Esophagus squamous epithelium (tissue), 5 donors: Measurements from ENCODE around the gene SSTR3. TPM values are rescaled to one million over a fixed set of nuclear protein-coding genes. Genes with fewer than 3 reads are reported as not detected.

Experiments
- DNase-seq: peaks from one replicate; lab custom pipeline; 2025; lab: John Stamatoyannopoulos, UW
- H3K27ac ChIP-seq, 4 donors: fragments of 200-600 bp; sonication (generic); one replicate each; pipeline ENCODE4 v1.5.1; 2016 to 2019; ENCODE audit warnings: mild to moderate bottlenecking in 1 of 4
- H3K27me3 ChIP-seq, 4 donors: fragments of 200-600 bp; sonication (generic); 1 replicate in 3 of 4; 2 replicates in 1 of 4; pipeline versions ENCODE4 v1.5.1 to v1.6.0; 2017 to 2021; ENCODE audit warnings: antibody characterized with exemption in 1 of 4
- H3K36me3 ChIP-seq, 3 donors: fragments of 200-600 bp; sonication (generic); one replicate each; pipeline ENCODE4 v1.5.1; 2016 to 2019
- H3K4me1 ChIP-seq, 3 donors: fragments of 200-600 bp; sonication (generic); one replicate each; pipeline ENCODE4 v1.5.1; 2017 to 2019
- H3K4me3 ChIP-seq, 4 donors: fragments of 200-600 bp; sonication (generic); 1 replicate in 3 of 4; 2 replicates in 1 of 4; pipeline ENCODE4 v1.5.1; 2016 to 2019; ENCODE audit warnings: mild to moderate bottlenecking in 2 of 4, moderate library complexity in 1 of 4
- H3K9me3 ChIP-seq, 3 donors: fragments of 200-600 bp; sonication (generic); one replicate each; pipeline ENCODE4 v1.5.1; 2016 to 2019
- POLR2A ChIP-seq, 4 donors: fragments of 450-650 bp; IDR thresholded peaks; one replicate each; pipeline ENCODE4 v1.6.1; 2017; ENCODE audit warnings: antibody characterized with exemption in 4 of 4, mild to moderate bottlenecking in 4 of 4, moderate library complexity in 3 of 4
- WGBS, 2 donors: methylation state at CpG; one replicate each; pipeline ENCODE4 v1.1.5; 2018; 5-methylcytosine and 5-hydroxymethylcytosine counted together
- intact Hi-C: fragments of 100-400 bp; cut with DNase I; formaldehyde crosslinking; loops from one replicate; pipeline ENCODE4 v1.15.0; 2022
- total RNA-seq, 4 donors: library from RNA; depleted of rRNA; stranded (reverse); fragments of >200 nt; gene quantifications; one replicate each; pipeline ENCODE4 v1.1.0, GENCODE V29; 2016
- TF ChIP-seq, protein P1 (sequence below), 6 experiments: fragments of 450-650 bp in 4 of 6; fragments of 200-600 bp in 2 of 6; sonication (generic) in 2 of 6; IDR thresholded peaks; one replicate each; pipeline ENCODE4 v1.5.1; 2016 to 2019; ENCODE audit warnings: antibody characterized with exemption in 6 of 6, mild to moderate bottlenecking in 4 of 6, moderate library complexity in 4 of 6
- donor health status: DM: yes; HTN: yes; CAD: no.

The SSTR3 gene
- total RNA-seq, 4 donors from 2014 or later: not detected

DNA sequence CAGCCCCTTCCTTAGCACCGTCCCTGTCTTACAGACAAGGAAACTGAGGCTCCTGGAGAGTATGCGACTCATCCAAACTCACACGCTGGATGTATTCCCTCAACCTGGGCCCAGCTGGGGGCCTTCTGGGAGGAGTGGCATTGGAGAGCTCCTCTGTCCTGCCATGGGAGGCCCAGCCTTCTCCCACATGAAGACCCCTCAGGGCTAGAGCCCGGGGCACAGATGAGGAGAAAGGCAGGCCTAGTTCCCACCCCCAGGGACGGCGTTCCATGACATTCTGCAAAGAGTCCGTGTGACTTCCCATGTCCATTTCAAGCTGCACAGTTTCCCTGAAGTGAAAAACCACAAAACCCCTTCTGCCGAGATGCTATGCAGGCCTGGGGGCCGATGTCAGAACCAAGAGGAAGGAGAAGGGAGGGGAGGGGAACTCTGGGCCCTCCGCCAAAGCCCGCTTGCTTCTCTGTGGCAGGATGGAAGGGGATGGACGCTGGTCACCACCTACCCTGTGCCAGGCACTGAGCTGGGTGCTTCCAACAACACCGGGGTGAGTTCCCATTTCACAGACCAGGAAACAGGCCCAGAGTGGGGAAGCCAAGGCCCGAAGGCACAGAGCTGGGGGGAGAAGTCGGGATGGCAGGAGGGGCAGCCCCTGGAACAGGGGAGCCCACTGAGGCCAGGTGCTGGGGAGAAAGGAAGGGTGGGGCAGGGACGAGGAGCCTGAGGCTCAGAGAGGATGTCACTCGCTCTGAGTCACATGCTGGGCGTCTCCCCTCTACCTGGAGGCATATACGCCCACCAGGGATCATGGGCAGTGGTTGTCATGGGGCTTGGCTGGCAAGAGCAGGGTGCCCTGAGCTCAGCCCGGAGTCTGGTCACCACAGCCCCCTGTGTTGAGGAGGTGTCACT, 16.1 kb upstream of the SSTR3 start:
- Histone ChIP-seq H3K27me3 (peaks cover 0 to 17% (median 0%) of the 10 kb centered on the region in 4 donors), H3K36me3 (no peaks in the 10 kb centered on the region), H3K4me1 (peaks cover 13 to 46% (median 15%) of the 10 kb centered on the region in 3 donors), H3K9me3 (no peaks in the 10 kb centered on the region), H3K4me3 (no peak overlapping the region), H3K27ac (peak overlapping the region in 3 of 4 donors; percentile 28 to 84 (median 74))
- DNase-seq: no peak
- TF ChIP-seq POLR2A (IDR thresholded peaks at IDR 0.05): no peak
- TF ChIP-seq, protein P1, sequence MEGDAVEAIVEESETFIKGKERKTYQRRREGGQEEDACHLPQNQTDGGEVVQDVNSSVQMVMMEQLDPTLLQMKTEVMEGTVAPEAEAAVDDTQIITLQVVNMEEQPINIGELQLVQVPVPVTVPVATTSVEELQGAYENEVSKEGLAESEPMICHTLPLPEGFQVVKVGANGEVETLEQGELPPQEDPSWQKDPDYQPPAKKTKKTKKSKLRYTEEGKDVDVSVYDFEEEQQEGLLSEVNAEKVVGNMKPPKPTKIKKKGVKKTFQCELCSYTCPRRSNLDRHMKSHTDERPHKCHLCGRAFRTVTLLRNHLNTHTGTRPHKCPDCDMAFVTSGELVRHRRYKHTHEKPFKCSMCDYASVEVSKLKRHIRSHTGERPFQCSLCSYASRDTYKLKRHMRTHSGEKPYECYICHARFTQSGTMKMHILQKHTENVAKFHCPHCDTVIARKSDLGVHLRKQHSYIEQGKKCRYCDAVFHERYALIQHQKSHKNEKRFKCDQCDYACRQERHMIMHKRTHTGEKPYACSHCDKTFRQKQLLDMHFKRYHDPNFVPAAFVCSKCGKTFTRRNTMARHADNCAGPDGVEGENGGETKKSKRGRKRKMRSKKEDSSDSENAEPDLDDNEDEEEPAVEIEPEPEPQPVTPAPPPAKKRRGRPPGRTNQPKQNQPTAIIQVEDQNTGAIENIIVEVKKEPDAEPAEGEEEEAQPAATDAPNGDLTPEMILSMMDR (IDR thresholded peaks at IDR 0.05): no peak
- intact Hi-C loops: no loop called here
- 44 to 50% methylated on average over 5 to 15 of the region's 20 CpGs for WGBS, 2 donors

DNA sequence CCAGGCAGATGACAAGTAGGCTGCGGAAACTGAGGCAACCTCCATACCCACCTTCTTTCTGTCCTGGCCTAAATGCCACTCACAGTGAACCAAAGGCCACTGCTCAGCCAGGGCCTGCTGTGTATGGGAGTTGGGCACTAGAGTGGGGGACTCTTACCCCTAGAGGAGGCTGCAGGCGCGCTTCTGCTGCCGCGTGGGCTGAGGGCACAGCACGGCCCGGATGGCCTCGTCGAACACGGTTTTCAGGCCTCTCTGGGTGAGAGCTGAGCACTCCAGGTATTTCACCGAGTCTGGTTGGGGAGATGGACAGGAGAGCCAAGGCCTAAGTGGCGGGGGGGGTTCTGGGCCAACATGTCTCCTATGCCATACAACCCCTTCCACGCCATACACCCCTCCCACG, 14.2 kb upstream of the SSTR3 start:
- 40 to 100% methylated on average over 2 to 4 of the region's 14 CpGs for WGBS, 2 donors
- H3K36me3 ChIP-seq: no peaks in the 10 kb centered on the region
- H3K27ac ChIP-seq: no peak overlapping the region
- peaks cover 0 to 8% (median 0%) of the 10 kb centered on the region in 4 donors for H3K27me3 ChIP-seq
- H3K4me3 ChIP-seq: no peak overlapping the region
- peaks cover 13 to 45% (median 15%) of the 10 kb centered on the region in 3 donors for H3K4me1 ChIP-seq
- no peak for DNase-seq
- no peaks in the 10 kb centered on the region for H3K9me3 ChIP-seq
- intact Hi-C loops: no loop called here
- TF ChIP-seq, protein P1 (IDR thresholded peaks at IDR 0.05): no peak
- no peak for TF ChIP-seq POLR2A (IDR thresholded peaks at IDR 0.05)

DNA sequence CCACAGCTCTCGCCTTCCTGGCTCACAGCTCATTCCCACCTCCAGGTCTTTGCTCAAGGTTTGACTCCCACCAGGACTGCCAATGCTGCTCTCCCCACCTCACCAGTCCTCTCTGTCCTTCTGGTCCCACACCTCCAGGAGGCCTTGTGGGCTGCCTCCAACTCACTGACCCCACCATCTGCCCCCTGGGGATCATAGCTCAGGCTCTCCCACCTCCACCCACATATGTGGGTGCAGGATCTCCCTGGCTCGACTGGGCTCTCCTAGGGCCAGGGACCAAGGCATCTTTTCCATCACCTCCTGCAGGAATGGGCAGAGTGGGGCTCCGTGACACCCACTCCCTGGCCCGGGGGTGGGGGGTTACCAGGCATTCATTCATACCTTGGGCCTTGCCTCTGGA, 13.8 kb upstream of the SSTR3 start:
- intact Hi-C loops: no loop called here
- WGBS, 2 donors: 43 to 67% methylated on average over 1 to 2 of the region's 4 CpGs
- no peak overlapping the region for H3K27ac ChIP-seq

DNA sequence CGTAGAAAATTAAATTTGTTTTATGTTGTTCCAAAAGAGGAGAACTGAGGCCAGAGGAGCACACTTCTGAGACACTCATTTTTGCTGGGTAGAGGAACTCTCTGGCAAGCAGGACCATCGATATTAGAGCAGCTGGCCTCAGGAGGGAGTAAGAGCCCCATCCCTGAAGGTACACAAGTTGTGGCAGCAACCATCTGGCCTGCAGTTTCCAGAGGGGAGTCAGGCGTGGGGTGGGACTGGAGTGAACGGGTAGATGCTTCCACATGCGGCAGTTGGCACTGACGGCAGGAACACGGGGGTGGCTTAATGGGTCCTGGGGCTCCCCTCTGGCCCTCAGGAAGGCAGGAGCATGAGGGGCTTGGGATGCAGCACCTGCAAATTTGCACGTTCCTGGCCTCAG, 13.2 kb upstream of the SSTR3 start:
- H3K9me3 ChIP-seq: no peaks in the 10 kb centered on the region
- TF ChIP-seq, protein P1 (IDR thresholded peaks at IDR 0.05): no peak
- no peak for TF ChIP-seq POLR2A (IDR thresholded peaks at IDR 0.05)
- H3K27ac ChIP-seq: no peak overlapping the region
- intact Hi-C loops: no loop called here
- 75 to 80% methylated on average over 1 to 3 of the region's 8 CpGs for WGBS, 2 donors
- H3K4me3 ChIP-seq: no peak overlapping the region
- peaks cover 13 to 35% (median 15%) of the 10 kb centered on the region in 3 donors for H3K4me1 ChIP-seq
- H3K27me3 ChIP-seq: peaks cover 0 to 13% (median 0%) of the 10 kb centered on the region in 4 donors
- no peak for DNase-seq
- no peaks in the 10 kb centered on the region for H3K36me3 ChIP-seq

More for the DNA sequence above, 13.8 kb upstream of the SSTR3 start:
- Histone ChIP-seq H3K9me3 (no peaks in the 10 kb centered on the region), H3K4me1 (peaks cover 13 to 41% (median 15%) of the 10 kb centered on the region in 3 donors), H3K4me3 (no peak overlapping the region), H3K27me3 (peaks cover 0 to 12% (median 0%) of the 10 kb centered on the region in 4 donors), H3K36me3 (no peaks in the 10 kb centered on the region)
- DNase-seq: no peak
- no peak for TF ChIP-seq POLR2A (IDR thresholded peaks at IDR 0.05)
- TF ChIP-seq, protein P1 (IDR thresholded peaks at IDR 0.05): no peak
